CD8-positive, alpha-beta memory T cell (primary cell): Measurements from ENCODE around the gene CORO1C. TPM values are rescaled to one million over a fixed set of nuclear protein-coding genes. Genes with fewer than 3 reads are reported as not detected.

Experiments
- CTCF ChIA-PET: fragments of 350-600 bp; sonication (Branson Sonifier 250); formaldehyde crosslinking; loops from one replicate; lab custom pipeline; 2021; ENCODE audit warnings: antibody characterized with exemption; lab: Charles Lee
- POLR2A ChIA-PET: fragments of 350-600 bp; sonication (Branson Sonifier 250); formaldehyde crosslinking; loops from one replicate; lab custom pipeline; 2021; ENCODE audit warnings: antibody characterized with exemption; lab: Charles Lee
- DNase-seq, 5 donors: peaks; one replicate each; pipeline versions ENCODE4 v3.0.0 to v3.0.0-alpha.2; 2020 to 2022; ENCODE audit warnings: mixed read lengths in 1 of 5
- H3K27ac ChIP-seq: one replicate; pipeline ENCODE4 v1.7.0; 2013; ENCODE audit warnings: low read depth, mild to moderate bottlenecking, low read length, moderate library complexity
- H3K27me3 ChIP-seq: 2 replicates; pipeline ENCODE4 v1.7.0; 2013; ENCODE audit warnings: low read length, mild to moderate bottlenecking; ENCODE audit not compliant: insufficient read depth, poor library complexity, severe bottlenecking
- H3K36me3 ChIP-seq: 2 replicates; pipeline ENCODE4 v1.7.0; 2013; ENCODE audit warnings: mild to moderate bottlenecking, low read length, moderate library complexity; ENCODE audit not compliant: insufficient read depth
- H3K4me1 ChIP-seq: 2 replicates; pipeline ENCODE4 v1.7.0; 2013; ENCODE audit warnings: mild to moderate bottlenecking, low read length, moderate library complexity; ENCODE audit not compliant: insufficient read depth
- H3K4me3 ChIP-seq: 2 replicates; pipeline ENCODE4 v1.7.0; 2013; ENCODE audit warnings: mild to moderate bottlenecking, low read length
- H3K9me3 ChIP-seq: 2 replicates; pipeline ENCODE4 v1.7.0; 2013; ENCODE audit warnings: mild to moderate bottlenecking, low read length
- H3K27ac Mint-ChIP-seq, 8 donors: one replicate each; pipeline ENCODE4 v1.8.0; 2020 to 2021; ENCODE audit warnings: mixed read lengths in 8 of 8, mild to moderate bottlenecking in 6 of 8, inconsistent platforms in 3 of 8, moderate library complexity in 3 of 8
- H3K27me3 Mint-ChIP-seq, 2 donors: one replicate each; pipeline ENCODE4 v1.8.0; 2020 to 2021; ENCODE audit warnings: mixed read lengths in 2 of 2, mild to moderate bottlenecking in 1 of 2, moderate library complexity in 1 of 2
- H3K36me3 Mint-ChIP-seq, 3 donors: one replicate each; pipeline ENCODE4 v1.8.0; 2020 to 2021; ENCODE audit warnings: mixed read lengths in 3 of 3, inconsistent platforms in 1 of 3, mild to moderate bottlenecking in 1 of 3
- H3K4me1 Mint-ChIP-seq, 3 donors: one replicate each; pipeline ENCODE4 v1.8.0; 2020 to 2021; ENCODE audit warnings: mixed read lengths in 3 of 3, inconsistent platforms in 1 of 3, mild to moderate bottlenecking in 1 of 3
- H3K4me3 Mint-ChIP-seq, 7 donors: one replicate each; pipeline ENCODE4 v1.8.0; 2020 to 2021; ENCODE audit warnings: mixed read lengths in 7 of 7, mild to moderate bottlenecking in 6 of 7, moderate library complexity in 4 of 7, inconsistent platforms in 2 of 7
- H3K9me3 Mint-ChIP-seq, 5 donors: one replicate each; pipeline ENCODE4 v1.8.0; 2020 to 2022; ENCODE audit warnings: mixed read lengths in 5 of 5, mild to moderate bottlenecking in 3 of 5, moderate library complexity in 2 of 5, inconsistent platforms in 1 of 5
- polyA plus RNA-seq: library from polyadenylated mRNA; unstranded; fragments of 300-500 nt; fragmentation: Illumina TruSeq; gene quantifications from one replicate; pipeline ENCODE4 v1.2.3, GENCODE V29; 2021
- total RNA-seq, 2 experiments: library from RNA; stranded (reverse); gene quantifications; one replicate each; pipeline ENCODE4 v1.2.3, GENCODE V29; 2021

The CORO1C gene
- total and polyA plus RNA-seq, 3 experiments from 2014 or later, result 10.5 to 49.1 (median 45.8) TPM

DNA sequence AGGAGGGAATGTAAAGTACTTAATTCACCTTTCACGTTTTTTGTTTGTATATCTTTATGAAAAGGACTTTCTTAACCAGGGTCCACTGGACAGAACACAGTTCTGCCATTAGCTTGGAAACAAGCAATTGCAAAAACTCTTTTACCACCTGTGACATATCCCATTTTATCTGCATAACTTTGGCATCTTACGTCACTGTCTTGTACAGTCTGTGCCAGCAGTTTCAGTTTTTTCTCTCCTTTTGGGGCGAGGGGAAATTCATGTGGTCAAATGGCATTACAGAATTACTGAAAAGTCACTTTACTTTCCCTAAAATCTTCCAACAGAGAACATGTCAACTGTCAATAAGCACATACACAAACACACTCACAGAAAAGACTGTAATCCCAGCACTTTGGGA, 53.9 kb downstream of the CORO1C start:
- Histone ChIP-seq H3K27ac (no peak overlapping the region), H3K9me3 (no peaks in the 10 kb centered on the region), H3K4me3 (no peak overlapping the region), H3K36me3 (no peaks in the 10 kb centered on the region), H3K27me3 (no peaks in the 10 kb centered on the region), H3K4me1 (no peaks in the 10 kb centered on the region)
- Mint-ChIP-seq H3K27ac (no peak overlapping the region), H3K9me3 (peaks cover 0 to 1% (median 0%) of the 10 kb centered on the region in 5 donors), H3K4me3 (no peak overlapping the region), H3K36me3 (peaks cover 4 to 21% (median 11%) of the 10 kb centered on the region in 3 donors), H3K27me3 (peaks cover 0 to 2% of the 10 kb centered on the region in 2 donors), H3K4me1 (no peaks in the 10 kb centered on the region)
- ChIA-PET CTCF (interaction anchor here (1.4 kb wide), 1 partner anchor 13 kb away, joined by 4 read pairs; no protein-coding TSS in a partner anchor), POLR2A (no interaction called here)
- no peak for DNase-seq

DNA sequence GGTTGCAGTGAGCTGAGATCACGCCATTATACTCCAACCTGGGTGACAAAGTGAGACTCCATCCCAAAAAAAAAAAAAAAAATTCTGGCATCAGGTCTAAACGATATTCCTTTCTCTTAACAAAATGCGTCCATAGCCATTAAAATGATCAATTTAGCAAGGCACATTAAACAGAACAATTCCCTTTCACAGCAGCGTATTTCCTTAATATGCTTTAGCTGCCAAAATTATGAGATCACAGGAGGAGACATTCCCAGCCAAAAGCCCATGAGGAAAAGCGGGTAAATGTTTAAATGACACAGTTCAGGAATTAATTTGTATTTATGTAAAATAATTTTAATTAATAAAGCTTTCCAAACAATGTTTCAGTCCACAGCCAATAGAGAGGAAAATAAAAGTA, 54.6 kb downstream of the CORO1C start:
- no peaks in the 10 kb centered on the region for H3K4me1 ChIP-seq

DNA sequence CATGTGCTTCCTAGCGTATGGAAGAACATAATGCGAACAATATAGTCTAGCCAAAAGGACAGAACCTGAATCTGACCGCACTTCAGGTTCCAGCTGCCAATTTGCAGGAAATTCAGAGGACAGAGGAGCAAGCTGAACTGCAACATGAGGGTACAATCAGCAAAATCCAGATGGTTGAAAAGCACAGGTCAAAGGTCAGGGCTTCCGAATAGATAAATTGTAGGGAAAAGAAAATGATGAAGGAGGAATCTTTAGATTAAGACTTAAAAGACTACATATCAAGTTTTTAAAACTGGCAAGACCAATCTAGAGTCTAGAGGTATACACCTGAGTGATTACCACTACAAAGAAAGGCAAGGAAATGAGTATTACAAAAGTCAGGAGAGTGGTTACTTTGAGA, 55.5 kb downstream of the CORO1C start:
- Mint-ChIP-seq H3K4me3 (no peak overlapping the region), H3K36me3 (peaks cover 6 to 21% (median 11%) of the 10 kb centered on the region in 3 donors), H3K27ac (no peak overlapping the region), H3K9me3 (peaks cover 0 to 1% (median 0%) of the 10 kb centered on the region in 5 donors), H3K4me1 (no peaks in the 10 kb centered on the region), H3K27me3 (peaks cover 0 to 2% of the 10 kb centered on the region in 2 donors)
- DNase-seq, result no peak
- Histone ChIP-seq H3K36me3 (no peaks in the 10 kb centered on the region), H3K4me1 (no peaks in the 10 kb centered on the region), H3K4me3 (no peak overlapping the region), H3K27ac (no peak overlapping the region), H3K9me3 (no peaks in the 10 kb centered on the region), H3K27me3 (no peaks in the 10 kb centered on the region)
- ChIA-PET CTCF (no interaction called here), POLR2A (no interaction called here)

More for the DNA sequence above, 54.6 kb downstream of the CORO1C start:
- Mint-ChIP-seq H3K9me3 (peaks cover 0 to 1% (median 0%) of the 10 kb centered on the region in 5 donors), H3K36me3 (peaks cover 4 to 21% (median 11%) of the 10 kb centered on the region in 3 donors), H3K27me3 (peaks cover 0 to 2% of the 10 kb centered on the region in 2 donors), H3K27ac (no peak overlapping the region), H3K4me3 (no peak overlapping the region), H3K4me1 (no peaks in the 10 kb centered on the region)
- Histone ChIP-seq H3K27me3 (no peaks in the 10 kb centered on the region), H3K27ac (no peak overlapping the region), H3K9me3 (no peaks in the 10 kb centered on the region), H3K36me3 (no peaks in the 10 kb centered on the region), H3K4me3 (no peak overlapping the region)
- ChIA-PET POLR2A (no interaction called here), CTCF (interaction anchor here (1.4 kb wide), 1 partner anchor 12 kb away, joined by 4 read pairs; no protein-coding TSS in a partner anchor)
- no peak for DNase-seq

DNA sequence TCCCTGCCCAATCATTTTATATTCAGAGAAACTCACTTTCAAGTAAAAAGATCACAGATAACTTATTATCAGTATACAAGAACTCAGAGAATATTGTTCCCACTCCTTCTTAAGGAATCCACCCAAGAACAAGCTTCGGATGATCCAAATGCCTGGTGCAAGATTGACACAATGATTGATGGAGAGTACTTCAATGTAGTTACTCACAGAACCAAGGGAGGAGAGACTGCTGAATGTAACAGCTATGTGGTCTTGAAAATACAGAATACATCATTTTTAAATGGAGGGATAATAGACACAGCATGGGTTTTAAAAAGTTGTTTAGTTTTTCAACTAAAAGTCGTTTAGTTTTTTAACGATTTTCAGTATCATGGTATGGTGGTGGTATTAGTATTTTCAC, 59.3 kb downstream of the CORO1C start:
- Histone ChIP-seq H3K36me3 (no peaks in the 10 kb centered on the region), H3K27me3 (no peaks in the 10 kb centered on the region), H3K4me1 (no peaks in the 10 kb centered on the region), H3K4me3 (no peak overlapping the region), H3K27ac (no peak overlapping the region), H3K9me3 (no peaks in the 10 kb centered on the region)
- no peak for DNase-seq
- Mint-ChIP-seq H3K36me3 (peaks cover 5 to 14% (median 7%) of the 10 kb centered on the region in 3 donors), H3K4me1 (no peaks in the 10 kb centered on the region), H3K9me3 (peaks cover 0 to 1% (median 0%) of the 10 kb centered on the region in 5 donors), H3K4me3 (no peak overlapping the region), H3K27ac (no peak overlapping the region), H3K27me3 (peaks cover 0 to 2% of the 10 kb centered on the region in 2 donors)
- ChIA-PET CTCF (no interaction called here), POLR2A (no interaction called here)

DNA sequence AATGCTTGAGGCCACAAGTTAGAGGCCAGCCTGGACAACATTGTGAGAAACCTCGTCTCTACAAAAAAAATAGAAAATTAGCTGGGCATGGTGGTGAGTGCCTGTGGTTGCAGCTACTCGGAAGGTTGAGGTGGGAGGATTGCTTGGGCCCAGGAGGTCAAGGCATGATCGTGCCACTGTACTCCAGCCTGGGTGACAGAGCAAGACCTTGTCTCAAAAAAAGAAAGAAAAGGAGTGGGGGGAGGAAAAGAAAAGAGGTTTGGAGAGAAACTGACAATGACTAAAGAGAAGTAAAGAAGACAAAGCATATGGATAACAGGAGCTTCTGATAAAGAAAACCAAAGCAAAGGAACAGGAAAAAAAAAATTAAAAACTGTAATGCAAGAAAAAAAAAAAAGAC, 60.2 kb downstream of the CORO1C start:
- H3K27ac Mint-ChIP-seq, result peak overlapping the region in 1 of 8 donors; percentile 17
- POLR2A ChIA-PET, result no interaction called here
- Histone ChIP-seq H3K9me3 (no peaks in the 10 kb centered on the region), H3K27me3 (no peaks in the 10 kb centered on the region), H3K27ac (no peak overlapping the region), H3K36me3 (no peaks in the 10 kb centered on the region), H3K4me1 (no peaks in the 10 kb centered on the region), H3K4me3 (no peak overlapping the region)
- no peak for DNase-seq
- H3K4me3 Mint-ChIP-seq, result no peak overlapping the region
- peaks cover 3 to 11% (median 6%) of the 10 kb centered on the region in 3 donors for H3K36me3 Mint-ChIP-seq
- H3K27me3 Mint-ChIP-seq, result peaks cover 0 to 2% of the 10 kb centered on the region in 2 donors
- H3K4me1 Mint-ChIP-seq, result no peaks in the 10 kb centered on the region
- H3K9me3 Mint-ChIP-seq, result no peaks in the 10 kb centered on the region
- CTCF ChIA-PET, result interaction anchor here (1.1 kb wide), 1 partner anchor 132 kb away, joined by 3 read pairs; no protein-coding TSS in a partner anchor

DNA sequence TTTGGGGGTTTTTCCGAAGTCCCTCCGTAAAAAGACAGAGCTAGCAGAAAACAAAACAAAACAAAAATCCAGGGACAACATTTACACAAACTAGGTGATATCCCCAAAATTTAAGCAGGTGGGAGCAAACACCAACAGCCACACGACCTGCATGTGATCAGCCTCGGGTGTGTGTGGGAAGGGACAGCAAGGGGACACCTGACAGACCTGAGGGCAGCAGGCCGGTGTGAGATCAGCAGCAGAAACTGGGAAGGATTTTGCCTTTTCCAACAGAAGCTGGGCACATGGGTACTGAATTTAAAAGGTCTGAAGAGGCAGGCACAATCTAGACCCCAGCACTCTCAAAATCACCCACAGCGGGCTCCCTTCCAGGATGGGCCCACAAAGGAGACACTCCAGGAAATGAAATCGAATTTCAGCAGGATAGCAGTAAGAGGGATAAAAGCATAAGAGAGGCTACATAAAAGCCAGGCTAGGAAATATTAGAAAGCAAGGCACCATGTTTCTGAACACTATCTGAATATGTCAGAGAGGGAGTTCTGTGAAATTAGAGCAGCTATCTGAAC, 61.2 kb downstream of the CORO1C start:
- ChIA-PET POLR2A (no interaction called here), CTCF (interaction anchor here (1.2 to 2.6 kb wide), 3 partner anchors 52 to 280 kb away, joined by 3 to 9 read pairs (median 4); no protein-coding TSS in a partner anchor)
- Mint-ChIP-seq H3K4me1 (no peaks in the 10 kb centered on the region), H3K36me3 (peaks cover 0 to 5% (median 2%) of the 10 kb centered on the region in 3 donors), H3K9me3 (no peaks in the 10 kb centered on the region), H3K4me3 (no peak overlapping the region), H3K27me3 (no peaks in the 10 kb centered on the region), H3K27ac (peak overlapping the region in 1 of 8 donors; percentile 9)
- DNase-seq, result no peak
- no peaks in the 10 kb centered on the region for H3K4me1 ChIP-seq
- no peaks in the 10 kb centered on the region for H3K27me3 ChIP-seq
- H3K4me3 ChIP-seq, result no peak overlapping the region
- H3K27ac ChIP-seq, result no peak overlapping the region
- no peaks in the 10 kb centered on the region for H3K36me3 ChIP-seq
- H3K9me3 ChIP-seq, result no peaks in the 10 kb centered on the region

DNA sequence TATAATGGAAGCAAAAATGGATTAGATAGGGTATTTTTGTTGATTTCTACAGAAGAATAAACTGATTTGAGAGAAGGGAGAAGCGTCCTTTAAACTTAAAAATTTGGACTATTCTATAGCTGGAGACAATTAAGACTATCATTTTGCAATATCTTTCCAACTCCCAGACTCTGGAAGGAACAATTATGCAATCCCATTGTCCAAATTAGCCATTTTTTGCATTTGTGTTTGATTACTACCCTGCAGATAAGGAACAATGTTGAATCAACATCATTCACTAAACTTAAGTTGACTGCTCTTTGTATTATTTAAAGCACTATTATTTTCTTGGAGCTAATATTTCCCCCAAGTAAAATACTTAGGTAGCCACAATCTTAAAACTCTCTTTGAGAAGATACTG, 62.8 kb downstream of the CORO1C start:
- CTCF ChIA-PET, result interaction anchor here (1.2 to 2.6 kb wide), 2 partner anchors 134 to 282 kb away, joined by 3 to 9 read pairs; no protein-coding TSS in a partner anchor
- Mint-ChIP-seq H3K27me3 (no peaks in the 10 kb centered on the region), H3K9me3 (no peaks in the 10 kb centered on the region), H3K4me3 (no peak overlapping the region), H3K27ac (no peak overlapping the region), H3K4me1 (peaks cover 6 to 11% (median 11%) of the 10 kb centered on the region in 3 donors), H3K36me3 (peaks cover 0 to 2% (median 0%) of the 10 kb centered on the region in 3 donors)
- no peak for DNase-seq
- H3K27ac ChIP-seq, result no peak overlapping the region
- POLR2A ChIA-PET, result no interaction called here
- no peaks in the 10 kb centered on the region for H3K9me3 ChIP-seq
- no peaks in the 10 kb centered on the region for H3K36me3 ChIP-seq
- no peak overlapping the region for H3K4me3 ChIP-seq
- H3K27me3 ChIP-seq, result no peaks in the 10 kb centered on the region
- peaks cover 7% of the 10 kb centered on the region for H3K4me1 ChIP-seq

DNA sequence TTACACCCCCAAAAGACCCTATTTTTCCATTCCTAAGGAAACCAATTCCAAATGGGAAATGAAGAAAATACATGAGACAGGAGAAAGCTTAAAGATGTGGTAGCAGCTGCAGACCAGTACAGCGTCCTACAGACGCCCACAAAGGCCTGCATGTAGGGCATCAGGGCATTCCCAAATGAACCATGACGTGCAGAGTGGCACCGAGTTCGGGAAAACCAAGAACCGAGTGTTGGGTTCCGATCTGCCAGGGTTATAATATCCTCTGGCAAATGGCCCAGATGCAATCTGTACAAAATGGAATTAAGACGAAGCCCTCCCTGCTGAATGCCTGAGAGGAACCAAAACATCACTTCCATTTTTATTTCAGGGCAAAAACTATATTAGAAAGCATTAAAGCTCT, 63.3 kb downstream of the CORO1C start:
- Mint-ChIP-seq H3K9me3 (no peaks in the 10 kb centered on the region), H3K27me3 (no peaks in the 10 kb centered on the region), H3K27ac (no peak overlapping the region), H3K4me1 (peaks cover 6 to 14% (median 11%) of the 10 kb centered on the region in 3 donors), H3K4me3 (no peak overlapping the region), H3K36me3 (peaks cover 0 to 2% (median 0%) of the 10 kb centered on the region in 3 donors)
- Histone ChIP-seq H3K27me3 (no peaks in the 10 kb centered on the region), H3K4me1 (peaks cover 7% of the 10 kb centered on the region), H3K4me3 (no peak overlapping the region), H3K27ac (no peak overlapping the region), H3K36me3 (no peaks in the 10 kb centered on the region), H3K9me3 (no peaks in the 10 kb centered on the region)
- DNase-seq, result no peak
- CTCF ChIA-PET, result interaction anchor here (2.6 kb wide), 1 partner anchor 135 kb away, joined by 9 read pairs; no protein-coding TSS in a partner anchor
- POLR2A ChIA-PET, result no interaction called here
